Neuron (in vitro differentiated cells): ENCODE results near the gene BMPR1A.
"Not testable (repeated sequence)": the region's sequence is repeated elsewhere in the genome, so short reads cannot be mapped to it uniquely, and the experiment has no call there.

Experiments used
- H2AFZ ChIP-seq: one replicate; pipeline ENCODE4 v1.6.1; 2013; ENCODE audit warnings: low read depth, mild to moderate bottlenecking, inconsistent platforms, low read length, moderate library complexity
- H3K27me3 ChIP-seq: one replicate; pipeline ENCODE4 v1.6.1; 2013; ENCODE audit warnings: low read length; ENCODE audit not compliant: insufficient read depth
- H3K36me3 ChIP-seq: one replicate; pipeline ENCODE4 v1.6.1; 2013; ENCODE audit warnings: low read length; ENCODE audit not compliant: insufficient read depth
- H3K4me1 ChIP-seq: one replicate; pipeline ENCODE4 v1.6.1; 2013; ENCODE audit warnings: low read length; ENCODE audit not compliant: insufficient read depth
- H3K4me3 ChIP-seq: 2 replicates; pipeline ENCODE4 v1.5.1; 2013; ENCODE audit warnings: mild to moderate bottlenecking, low read length, moderate library complexity
- H3K9me3 ChIP-seq: one replicate; pipeline ENCODE4 v1.6.1; 2013; ENCODE audit warnings: low read length

BMPR1A gene

DNA sequence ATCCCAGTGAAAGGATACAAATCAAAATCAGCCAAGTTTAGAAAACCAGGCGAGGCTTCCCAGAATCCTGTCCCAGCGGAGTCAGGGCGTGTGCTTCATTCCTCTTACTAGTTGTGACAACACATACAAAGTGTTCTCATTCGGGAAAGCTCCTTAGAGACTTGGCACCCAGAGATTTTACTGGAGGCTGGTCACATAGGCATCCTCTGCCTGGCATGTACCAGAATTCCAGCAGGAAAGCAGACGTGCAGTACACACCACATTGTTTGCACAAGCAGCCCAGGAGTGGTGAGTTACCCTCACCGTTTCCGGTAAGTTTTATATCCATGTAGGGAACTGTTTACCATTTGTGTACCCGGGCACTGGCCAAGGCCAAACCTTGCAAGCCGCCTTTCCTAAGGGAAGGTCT lies 166.1 kb downstream of the BMPR1A start:
- Histone ChIP-seq H2AFZ (no peak overlapping the region), H3K9me3 (no peaks in the 10 kb centered on the region), H3K27me3 (no peaks in the 10 kb centered on the region), H3K36me3 (peaks cover 61% of the 10 kb centered on the region), H3K4me1 (no peaks in the 10 kb centered on the region), H3K4me3 (no peak overlapping the region)

DNA sequence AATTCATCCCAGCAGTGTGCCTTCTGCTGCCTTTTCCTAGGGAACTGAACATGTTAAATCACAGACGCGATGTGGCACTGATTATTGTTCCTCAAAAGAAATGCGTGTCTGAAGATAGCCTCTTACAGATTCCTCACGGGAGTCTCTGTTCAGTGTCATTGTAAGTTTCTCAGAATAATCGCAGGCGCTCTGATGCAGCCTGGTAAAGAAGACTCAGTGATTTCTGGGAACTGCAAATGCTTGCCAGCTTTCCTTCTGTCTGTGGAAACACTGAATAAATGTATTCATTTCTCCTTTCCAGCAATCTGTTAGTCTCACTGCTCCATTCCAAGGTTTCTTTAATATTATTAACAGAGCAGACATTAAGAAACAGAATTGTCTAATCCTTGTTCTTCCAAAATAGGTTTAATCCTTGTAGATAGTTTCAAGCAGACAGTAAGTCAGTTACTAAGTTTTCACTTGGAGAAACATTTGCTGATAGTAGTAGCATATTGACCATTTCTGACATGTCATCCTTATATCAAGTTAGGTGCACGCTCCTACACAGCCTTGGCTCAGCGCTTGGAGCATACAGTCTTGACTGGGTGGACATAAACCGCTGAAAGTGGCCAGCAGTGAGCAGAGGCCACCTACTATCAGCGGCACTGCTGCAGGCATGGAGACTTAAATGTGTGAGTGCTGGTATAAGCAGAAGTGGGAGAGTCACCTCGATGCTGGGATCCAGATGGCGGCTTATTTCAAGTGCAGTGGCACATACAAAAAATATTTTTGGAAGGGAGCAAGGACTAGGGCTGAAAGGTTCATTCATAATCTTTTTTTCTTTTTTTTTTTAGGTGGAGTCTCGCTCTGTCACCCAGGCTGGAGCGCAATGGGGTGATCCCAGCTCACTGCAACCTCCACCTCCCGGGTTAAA lies 173.3 kb downstream of the BMPR1A start:
- Histone ChIP-seq H3K4me3 (no peak overlapping the region), H3K27me3 (no peaks in the 10 kb centered on the region), H3K36me3 (peaks cover 22% of the 10 kb centered on the region), H3K9me3 (no peaks in the 10 kb centered on the region), H2AFZ (no peak overlapping the region), H3K4me1 (peaks cover 2% of the 10 kb centered on the region)

DNA sequence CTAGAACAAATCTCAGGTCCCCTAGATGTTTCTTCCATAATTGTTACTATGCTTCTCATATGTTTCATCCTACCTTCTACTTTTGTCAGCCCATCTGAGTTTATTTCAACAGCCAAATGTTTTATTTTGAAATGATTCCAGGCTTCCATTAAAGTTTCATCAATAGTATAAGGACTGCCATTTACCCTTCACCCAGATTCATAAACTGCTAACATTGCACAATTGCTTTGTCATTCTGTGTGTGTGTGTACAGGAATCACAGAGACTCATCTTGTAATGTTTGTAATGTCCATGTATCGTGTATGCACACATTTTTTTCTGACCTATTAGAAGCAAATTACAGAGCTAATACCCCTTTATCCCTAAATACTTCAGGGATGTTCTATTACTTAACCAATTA lies 175.5 kb downstream of the BMPR1A start:
- peaks cover 2% of the 10 kb centered on the region for H3K4me1 ChIP-seq
- no peaks in the 10 kb centered on the region for H3K27me3 ChIP-seq
- peaks cover 15% of the 10 kb centered on the region for H3K36me3 ChIP-seq
- no peak overlapping the region for H2AFZ ChIP-seq
- no peaks in the 10 kb centered on the region for H3K9me3 ChIP-seq
- no peak overlapping the region for H3K4me3 ChIP-seq

DNA sequence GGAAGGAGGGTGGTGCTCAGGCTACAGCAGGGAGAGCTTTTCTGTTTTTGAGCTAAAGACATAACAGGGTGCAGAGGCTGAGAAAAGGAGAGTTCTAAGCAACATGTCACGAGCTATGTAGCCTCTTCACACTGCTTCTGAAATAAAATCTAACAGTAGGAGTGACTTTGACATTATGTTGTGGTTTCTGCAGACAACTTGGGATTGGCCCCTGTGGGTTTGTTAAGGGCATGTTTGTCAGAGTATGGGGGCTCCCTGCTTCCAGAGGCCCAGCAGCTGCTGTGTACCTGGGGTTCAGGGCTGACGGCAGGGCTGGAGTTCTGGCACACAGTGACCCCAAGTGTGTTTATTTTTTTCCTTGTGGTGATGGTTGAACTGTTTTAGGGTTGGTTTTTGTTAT lies 176.3 kb downstream of the BMPR1A start:
- Histone ChIP-seq H3K4me1 (peaks cover 2% of the 10 kb centered on the region), H3K4me3 (no peak overlapping the region), H3K36me3 (peaks cover 10% of the 10 kb centered on the region), H2AFZ (no peak overlapping the region), H3K9me3 (no peaks in the 10 kb centered on the region), H3K27me3 (no peaks in the 10 kb centered on the region)

DNA sequence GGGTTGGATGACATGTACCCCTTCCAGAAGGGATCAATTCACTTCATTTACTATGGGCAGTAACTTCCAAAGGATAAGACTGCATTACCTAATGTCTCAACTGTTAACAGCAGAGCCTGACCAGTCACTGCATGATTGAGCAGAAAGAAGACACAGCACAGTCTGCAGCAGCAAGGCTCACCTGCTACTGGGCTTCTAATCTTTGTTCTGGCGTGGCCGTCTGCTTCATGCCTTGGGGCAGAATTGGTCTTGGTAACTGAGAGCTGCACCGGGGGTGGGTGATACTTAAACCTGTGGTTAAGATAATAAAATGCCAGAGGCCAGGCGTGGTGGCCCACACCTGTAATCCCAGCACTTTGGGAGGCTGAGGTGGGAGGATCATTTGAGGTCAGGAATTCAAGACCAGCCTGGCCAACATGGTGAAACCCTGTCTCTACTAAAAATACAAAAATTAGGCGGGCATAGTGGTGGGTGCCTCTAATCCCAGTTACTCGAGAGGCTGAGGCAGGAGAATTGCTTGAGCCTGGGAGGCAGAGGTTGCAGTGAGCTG lies 177.8 kb downstream of the BMPR1A start:
- not testable (repeated sequence) for H2AFZ ChIP-seq, H3K4me3 ChIP-seq, H3K9me3 ChIP-seq, H3K27me3 ChIP-seq, H3K36me3 ChIP-seq, H3K4me1 ChIP-seq

DNA sequence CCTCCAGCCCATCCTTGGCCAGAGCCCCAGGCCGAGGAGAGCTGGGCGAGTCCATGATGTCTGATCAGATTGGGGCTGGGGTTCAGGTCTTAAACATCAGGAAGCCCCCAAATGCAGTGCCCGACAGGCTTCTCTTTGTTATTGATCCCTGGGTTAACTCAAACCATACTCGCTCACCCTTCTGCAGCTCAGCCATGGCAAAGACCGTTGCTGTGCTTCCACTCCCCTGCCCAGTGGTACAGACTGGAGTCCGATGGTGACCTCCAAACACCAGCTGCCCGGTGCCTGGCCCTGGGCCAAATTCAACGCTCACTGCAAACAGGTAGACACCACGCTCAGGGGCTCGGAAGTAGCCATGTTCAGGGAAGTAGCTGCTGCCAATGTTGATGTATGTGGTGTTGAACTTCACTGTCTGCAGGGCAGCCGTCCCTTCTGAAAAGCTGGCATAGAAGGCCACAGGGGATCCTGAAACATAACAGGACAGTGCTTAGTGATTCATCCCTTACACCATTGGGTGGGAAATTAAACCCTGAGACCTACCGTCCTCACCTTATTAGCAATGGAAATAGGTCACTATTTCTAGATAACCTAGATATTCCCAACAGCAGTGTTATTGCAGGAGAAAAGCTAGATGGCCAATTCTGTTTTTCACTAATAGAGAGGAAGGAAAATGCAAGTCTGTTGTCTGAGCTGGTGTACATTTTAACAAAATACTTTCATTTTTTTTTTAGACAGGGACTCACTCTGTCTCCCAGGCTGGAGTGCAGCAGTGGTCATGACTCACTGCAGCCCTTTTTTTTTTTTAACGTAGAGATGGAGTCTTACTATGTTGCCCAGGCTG lies 180.5 kb downstream of the BMPR1A start:
- Histone ChIP-seq H3K9me3 (no peaks in the 10 kb centered on the region), H3K36me3 (no peaks in the 10 kb centered on the region), H3K27me3 (no peaks in the 10 kb centered on the region), H3K4me3 (no peak overlapping the region), H2AFZ (no peak overlapping the region), H3K4me1 (peaks cover 2% of the 10 kb centered on the region)

DNA sequence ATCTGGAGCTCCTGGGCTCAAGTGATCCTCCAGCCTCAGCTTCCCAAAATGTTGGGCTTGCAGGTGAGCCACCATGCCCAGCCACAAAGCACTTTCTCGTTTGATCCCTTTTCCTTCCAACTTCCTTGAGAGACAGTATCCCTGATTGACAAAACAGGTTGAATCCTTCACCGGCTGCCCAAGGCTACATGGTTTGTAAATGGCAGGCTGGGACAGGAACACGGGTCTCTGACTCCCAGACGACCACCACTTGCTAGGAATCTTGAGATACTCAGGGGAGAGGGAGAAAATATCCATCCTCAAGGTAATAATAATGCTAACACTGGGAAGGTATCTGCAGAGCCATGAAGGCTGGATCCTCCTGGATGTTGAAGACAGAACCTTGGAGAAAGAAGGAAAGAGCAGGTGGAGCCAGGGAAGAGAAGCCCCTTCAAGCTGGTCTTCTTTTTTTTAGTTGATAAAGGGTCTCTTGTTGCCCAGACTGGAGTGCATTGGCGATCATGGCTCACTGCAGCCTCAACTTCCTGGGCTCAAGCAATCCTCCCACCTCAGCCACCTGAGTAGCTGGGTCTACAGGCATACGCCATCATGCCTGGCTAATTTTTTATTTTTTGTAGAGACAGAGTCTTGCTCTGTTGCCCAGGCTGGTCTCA lies 181.2 kb downstream of the BMPR1A start:
- H3K4me3 ChIP-seq, result no peak overlapping the region
- H3K36me3 ChIP-seq, result no peaks in the 10 kb centered on the region
- H2AFZ ChIP-seq, result no peak overlapping the region
- no peaks in the 10 kb centered on the region for H3K27me3 ChIP-seq
- H3K4me1 ChIP-seq, result peaks cover 2% of the 10 kb centered on the region
- no peaks in the 10 kb centered on the region for H3K9me3 ChIP-seq

DNA sequence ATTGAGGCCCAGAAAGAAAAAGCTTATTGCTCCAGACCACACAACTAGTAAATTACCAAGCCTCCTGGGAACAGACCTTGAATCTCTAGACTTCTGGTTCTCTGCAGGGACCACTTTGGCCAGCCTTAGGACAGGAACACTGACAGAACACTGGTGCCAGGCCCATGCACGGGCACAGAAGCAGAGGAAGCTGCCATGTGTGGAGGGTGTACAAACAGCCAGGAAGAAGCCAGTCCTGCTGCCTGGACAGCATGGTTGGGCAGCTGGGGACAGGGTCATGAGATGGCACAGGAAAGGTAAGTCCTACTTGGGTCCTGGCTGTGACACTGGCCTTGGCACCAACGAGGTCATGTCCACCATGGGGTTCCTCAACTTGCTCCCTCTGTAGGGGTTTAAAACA lies 181.8 kb downstream of the BMPR1A start:
- H3K9me3 ChIP-seq, result no peaks in the 10 kb centered on the region
- no peaks in the 10 kb centered on the region for H3K27me3 ChIP-seq
- H3K4me3 ChIP-seq, result no peak overlapping the region
- peaks cover 2% of the 10 kb centered on the region for H3K4me1 ChIP-seq
- no peak overlapping the region for H2AFZ ChIP-seq
- H3K36me3 ChIP-seq, result no peaks in the 10 kb centered on the region

DNA sequence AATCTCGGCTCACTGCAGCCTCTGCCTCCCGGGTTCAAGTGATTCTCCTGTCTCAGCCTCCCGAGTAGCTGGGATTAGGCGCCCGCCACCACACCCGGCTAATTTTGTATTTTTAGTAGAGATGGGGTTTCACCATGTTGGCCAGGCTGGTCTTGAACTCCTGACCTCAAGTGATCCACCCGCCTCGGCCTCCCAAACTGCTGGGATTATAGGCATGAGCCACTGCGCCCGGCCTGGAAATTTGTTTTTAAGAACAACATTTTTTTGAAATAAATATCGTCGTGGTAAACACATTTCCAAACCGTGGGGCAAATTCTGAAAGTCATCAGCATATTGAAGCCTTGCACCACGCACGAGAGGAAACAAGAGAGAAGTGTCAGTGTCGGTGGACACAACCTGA lies 183.7 kb downstream of the BMPR1A start:
- H3K36me3 ChIP-seq, H3K4me3 ChIP-seq, H3K27me3 ChIP-seq, H3K9me3 ChIP-seq, H2AFZ ChIP-seq, H3K4me1 ChIP-seq: not testable (repeated sequence)

DNA sequence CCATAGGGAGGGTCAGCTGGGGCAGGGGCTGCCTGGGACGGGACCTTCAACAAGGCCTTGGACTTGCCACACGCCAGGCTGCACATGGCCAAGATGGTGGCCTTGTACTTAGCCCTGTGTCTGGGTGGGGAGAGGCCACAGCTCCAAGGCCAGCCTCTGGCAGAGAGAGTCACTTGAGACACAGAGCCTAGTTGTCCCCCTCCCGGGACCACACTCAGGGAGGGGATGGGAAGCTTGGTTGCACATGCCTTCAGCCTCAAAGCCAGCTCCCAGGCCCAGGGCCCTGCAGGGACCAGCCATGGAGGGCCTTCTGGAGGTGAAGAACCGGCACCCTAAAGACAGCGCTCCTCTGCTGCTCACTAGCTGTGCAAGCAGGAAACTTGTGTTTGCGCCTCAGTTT lies 184.3 kb downstream of the BMPR1A start:
- Histone ChIP-seq H3K4me1 (peaks cover 2% of the 10 kb centered on the region), H3K9me3 (no peaks in the 10 kb centered on the region), H3K4me3 (no peak overlapping the region), H2AFZ (no peak overlapping the region), H3K27me3 (no peaks in the 10 kb centered on the region), H3K36me3 (no peaks in the 10 kb centered on the region)

DNA sequence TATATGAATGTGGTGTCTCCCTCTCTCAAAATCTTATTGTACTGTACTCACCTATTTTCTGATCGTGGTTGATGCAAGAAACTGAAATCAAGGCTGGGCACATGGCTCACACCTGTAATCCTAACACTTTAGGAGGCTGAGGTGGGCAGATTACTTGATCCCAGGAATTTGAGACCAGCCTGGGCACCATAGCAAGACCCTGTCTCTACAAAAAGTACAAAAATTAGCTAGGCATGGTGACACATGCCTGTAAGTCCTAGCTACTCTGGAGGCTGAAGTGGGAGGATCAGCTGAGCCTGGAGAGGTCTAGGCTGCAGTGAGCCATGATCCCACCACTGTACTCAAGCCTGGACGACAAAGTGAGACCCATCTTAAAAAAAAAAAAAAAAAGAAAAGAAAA lies 185.0 kb downstream of the BMPR1A start:
- no peaks in the 10 kb centered on the region for H3K36me3 ChIP-seq
- peaks cover 2% of the 10 kb centered on the region for H3K4me1 ChIP-seq
- H3K9me3 ChIP-seq, result no peaks in the 10 kb centered on the region
- no peaks in the 10 kb centered on the region for H3K27me3 ChIP-seq
- H3K4me3 ChIP-seq, result no peak overlapping the region
- no peak overlapping the region for H2AFZ ChIP-seq

DNA sequence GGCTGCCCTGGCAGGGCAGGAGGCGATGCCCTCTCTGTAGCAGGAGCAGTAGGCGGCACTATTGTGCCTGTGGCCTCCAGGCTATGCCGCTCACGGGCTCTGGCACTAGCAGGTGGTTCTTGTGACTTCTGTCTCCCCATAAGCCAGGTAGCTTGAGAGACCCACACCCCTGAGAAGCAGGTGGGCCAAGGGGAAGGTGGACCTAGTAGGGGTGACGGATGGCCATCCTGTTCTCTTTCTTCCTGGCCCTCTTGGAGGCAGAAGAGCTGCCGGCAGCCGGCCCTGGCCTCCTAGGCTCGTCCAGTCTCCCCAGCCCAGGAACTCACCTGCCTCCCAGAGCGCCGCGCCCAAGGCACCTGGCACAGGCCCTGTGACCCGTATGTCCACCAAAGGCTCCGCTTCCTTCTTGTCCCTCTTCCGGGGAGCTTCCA lies 185.6 kb downstream of the BMPR1A start:
- no peaks in the 10 kb centered on the region for H3K9me3 ChIP-seq
- no peak overlapping the region for H2AFZ ChIP-seq
- peaks cover 2% of the 10 kb centered on the region for H3K4me1 ChIP-seq
- H3K27me3 ChIP-seq, result no peaks in the 10 kb centered on the region
- no peaks in the 10 kb centered on the region for H3K36me3 ChIP-seq
- no peak overlapping the region for H3K4me3 ChIP-seq
